Pulmonary artery endothelial cell (primary cell): ENCODE results near the gene C1QTNF12. TPM values are rescaled to one million over a fixed set of nuclear protein-coding genes. Genes with fewer than 3 reads are reported as not detected.

Source experiments
- DNase-seq: peaks from one replicate; pipeline ENCODE4 v3.0.0-alpha.2; 2011; ENCODE audit warnings: low read depth, low spot score
- total RNA-seq: library from RNA; depleted of rRNA; stranded (reverse); fragments of >200 nt; gene quantifications from 2 replicates; pipeline ENCODE4 v1.2.3, GENCODE V29; 2014

Gene C1QTNF12
- total RNA-seq, result 0.33 TPM in 1 of 2 replicates, not detected in the other

GRCh38 chr1:1246577-1247340 is at the start of gene C1QTNF12:
TSS of gene C1QTNF12 (minus strand) at chr1:1246722. CDS start at chr1:1246690, 32 bp downstream.
- DNase-seq, result no peak

GRCh38 chr1:1295154-1295923 is 48.8 kb upstream of the C1QTNF12 start:
- DNase-seq, result no peak

GRCh38 chr1:1294250-1294890 is 47.8 kb upstream of the C1QTNF12 start:
- no peak for DNase-seq

GRCh38 chr1:1293263-1294249 is 47.0 kb upstream of the C1QTNF12 start:
- DNase-seq, result no peak

- no peak for DNase-seq
Observed at GRCh38 chr1:1292851-1293250, 46.3 kb upstream of the C1QTNF12 start.

GRCh38 chr1:1292442-1292779 is 45.9 kb upstream of the C1QTNF12 start:
- DNase-seq, result no peak

GRCh38 chr1:1291548-1292441 is 45.3 kb upstream of the C1QTNF12 start:
- no peak for DNase-seq

- no peak for DNase-seq
Observed at GRCh38 chr1:1291023-1291528, 44.6 kb upstream of the C1QTNF12 start.

- no peak for DNase-seq
Observed at GRCh38 chr1:1290238-1290731, 43.8 kb upstream of the C1QTNF12 start.

- no peak for DNase-seq
Observed at GRCh38 chr1:1287288-1288110, 41.0 kb upstream of the C1QTNF12 start.

GRCh38 chr1:1286313-1287261 is 40.1 kb upstream of the C1QTNF12 start:
- no peak for DNase-seq

GRCh38 chr1:1285611-1286311 is 39.2 kb upstream of the C1QTNF12 start:
- no peak for DNase-seq

- DNase-seq, result no peak
Observed at GRCh38 chr1:1285102-1285571, 38.6 kb upstream of the C1QTNF12 start.

- DNase-seq, result no peak
Observed at GRCh38 chr1:1284221-1285101, 37.9 kb upstream of the C1QTNF12 start.

GRCh38 chr1:1283821-1284220 is 37.3 kb upstream of the C1QTNF12 start:
- DNase-seq, result no peak

- DNase-seq, result no peak
Observed at GRCh38 chr1:1282998-1283397, 36.5 kb upstream of the C1QTNF12 start.
